ENCODE results near the gene TMEM150B.

- TF ChIP-seq, protein P1, sequence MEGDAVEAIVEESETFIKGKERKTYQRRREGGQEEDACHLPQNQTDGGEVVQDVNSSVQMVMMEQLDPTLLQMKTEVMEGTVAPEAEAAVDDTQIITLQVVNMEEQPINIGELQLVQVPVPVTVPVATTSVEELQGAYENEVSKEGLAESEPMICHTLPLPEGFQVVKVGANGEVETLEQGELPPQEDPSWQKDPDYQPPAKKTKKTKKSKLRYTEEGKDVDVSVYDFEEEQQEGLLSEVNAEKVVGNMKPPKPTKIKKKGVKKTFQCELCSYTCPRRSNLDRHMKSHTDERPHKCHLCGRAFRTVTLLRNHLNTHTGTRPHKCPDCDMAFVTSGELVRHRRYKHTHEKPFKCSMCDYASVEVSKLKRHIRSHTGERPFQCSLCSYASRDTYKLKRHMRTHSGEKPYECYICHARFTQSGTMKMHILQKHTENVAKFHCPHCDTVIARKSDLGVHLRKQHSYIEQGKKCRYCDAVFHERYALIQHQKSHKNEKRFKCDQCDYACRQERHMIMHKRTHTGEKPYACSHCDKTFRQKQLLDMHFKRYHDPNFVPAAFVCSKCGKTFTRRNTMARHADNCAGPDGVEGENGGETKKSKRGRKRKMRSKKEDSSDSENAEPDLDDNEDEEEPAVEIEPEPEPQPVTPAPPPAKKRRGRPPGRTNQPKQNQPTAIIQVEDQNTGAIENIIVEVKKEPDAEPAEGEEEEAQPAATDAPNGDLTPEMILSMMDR (IDR thresholded peaks at IDR 0.05 in 8 of 11, conservative IDR thresholded peaks at IDR 0.05 in 3 of 11), result no peak
- TF ChIP-seq POLR2A (IDR thresholded peaks at IDR 0.05), result no peak
- TF ChIP-seq POLR2AphosphoS5 (IDR thresholded peaks at IDR 0.05), result no peak
Measured at GRCh38 chr19:55304980-55305379, 20.2 kb downstream of the TMEM150B start.
